GM23338 (cell line): ENCODE measurements around the gene GGCT. TPM values are rescaled to one million over a fixed set of nuclear protein-coding genes. Genes with fewer than 3 reads are reported as not detected.

Experiments used
- ATAC-seq: fragments of 200-7000 bp; cut with Tn5 transposase; 3 replicates; pipeline ENCODE4 v1.9.1; 2020
- DNase-seq: peaks from one replicate; pipeline ENCODE4 v3.0.0-alpha.2; 2015; ENCODE audit warnings: low spot score
- H2AFZ ChIP-seq: fragments of 200-600 bp; sonication (generic); 2 replicates; pipeline ENCODE4 v1.8.0; 2016; ENCODE audit warnings: antibody characterized with exemption, mild to moderate bottlenecking, moderate library complexity
- H3F3A ChIP-seq: fragments of 200-600 bp; sonication (generic); replicated peaks from 2 replicates; pipeline ENCODE4 v1.8.0; 2017; ENCODE audit warnings: antibody characterized with exemption, mixed run types, low read depth
- H3K27ac ChIP-seq: fragments of 200-600 bp; sonication (generic); 2 replicates; pipeline ENCODE4 v1.6.1; 2016; ENCODE audit warnings: low read depth
- H3K27me3 ChIP-seq: fragments of 200-600 bp; sonication (generic); 2 replicates; pipeline ENCODE4 v1.8.0; 2016; ENCODE audit warnings: mild to moderate bottlenecking, mixed run types, moderate library complexity; ENCODE audit not compliant: insufficient read depth
- H3K36me3 ChIP-seq: fragments of 200-600 bp; sonication (generic); 2 replicates; pipeline ENCODE4 v1.8.0; 2016; ENCODE audit warnings: mild to moderate bottlenecking; ENCODE audit not compliant: insufficient read depth
- H3K4me1 ChIP-seq: fragments of 200-600 bp; sonication (generic); 2 replicates; pipeline ENCODE4 v1.8.0; 2016; ENCODE audit warnings: mild to moderate bottlenecking, moderate library complexity; ENCODE audit not compliant: insufficient read depth
- H3K4me2 ChIP-seq: fragments of 200-600 bp; sonication (generic); 2 replicates; pipeline ENCODE4 v1.7.1; 2017; ENCODE audit warnings: mixed run types
- H3K4me3 ChIP-seq: fragments of 200-600 bp; sonication (generic); 2 replicates; pipeline ENCODE4 v1.6.1; 2016; ENCODE audit warnings: mixed run types
- H3K79me2 ChIP-seq: fragments of 200-600 bp; sonication (generic); replicated peaks from 2 replicates; pipeline ENCODE4 v1.8.0; 2017; ENCODE audit warnings: mild to moderate bottlenecking; ENCODE audit not compliant: insufficient read depth
- H3K9me2 ChIP-seq: fragments of 200-600 bp; sonication (generic); 2 replicates; pipeline ENCODE4 v1.8.0; 2017; ENCODE audit not compliant: insufficient read depth
- H4K20me1 ChIP-seq: fragments of 200-600 bp; sonication (generic); replicated peaks from 2 replicates; pipeline ENCODE4 v1.8.0; 2017; ENCODE audit warnings: mild to moderate bottlenecking; ENCODE audit not compliant: insufficient read depth
- H3K27ac Mint-ChIP-seq: 2 replicates; pipeline ENCODE4 v1.8.0; 2020; ENCODE audit warnings: inconsistent platforms, mild to moderate bottlenecking, moderate library complexity, mixed read lengths
- H3K27me3 Mint-ChIP-seq: 3 replicates; pipeline ENCODE4 v1.8.0; 2022; ENCODE audit warnings: low read depth, mild to moderate bottlenecking, moderate library complexity, mixed read lengths, inconsistent platforms; ENCODE audit not compliant: insufficient read depth, poor library complexity
- H3K36me3 Mint-ChIP-seq: 3 replicates; pipeline ENCODE4 v1.8.0; 2021; ENCODE audit warnings: low read depth, mild to moderate bottlenecking, inconsistent platforms, moderate library complexity, mixed read lengths
- H3K4me1 Mint-ChIP-seq: 3 replicates; pipeline ENCODE4 v1.8.0; 2020; ENCODE audit warnings: mild to moderate bottlenecking, inconsistent platforms, mixed read lengths
- H3K4me3 Mint-ChIP-seq: 3 replicates; pipeline ENCODE4 v1.8.0; 2021; ENCODE audit warnings: moderate library complexity, mild to moderate bottlenecking, inconsistent platforms, mixed read lengths
- H3K9me3 Mint-ChIP-seq: 3 replicates; pipeline ENCODE4 v1.8.0; 2020; ENCODE audit warnings: moderate library complexity, mild to moderate bottlenecking, inconsistent platforms, mixed read lengths
- CREB1 ChIP-seq: fragments of 250-450 bp; sonication (Bioruptor Pico); IDR thresholded peaks from 2 replicates; pipeline ENCODE4 v1.5.0; 2020; ENCODE audit warnings: low read depth, mild to moderate bottlenecking, moderate library complexity
- CTCF ChIP-seq, 2 experiments: fragments of 200-600 bp in 1 of 2; sonication (generic) in 1 of 2; conservative IDR thresholded peaks; 2 replicates each; pipeline versions ENCODE4 v1.5.1 to v1.6.1; 2016 to 2017; ENCODE audit warnings: antibody characterized with exemption in 2 of 2, low read depth in 2 of 2, mild to moderate bottlenecking in 2 of 2, moderate library complexity in 1 of 2
- ETS1 ChIP-seq: IDR thresholded peaks from 2 replicates; pipeline ENCODE4 v1.6.1; 2016; ENCODE audit warnings: antibody characterized with exemption
- EZH2phosphoT487 ChIP-seq: fragments of 200-600 bp; sonication (generic); IDR thresholded peaks from one replicate; pipeline ENCODE4 v1.8.1; 2018; ENCODE audit warnings: antibody characterized with exemption; ENCODE audit not compliant: unreplicated experiment
- JUNB ChIP-seq: IDR thresholded peaks from one replicate; pipeline ENCODE4 v1.6.1; 2016; ENCODE audit warnings: antibody characterized with exemption; ENCODE audit not compliant: unreplicated experiment
- NANOG ChIP-seq: IDR thresholded peaks from 2 replicates; pipeline ENCODE4 v1.6.1; 2016; ENCODE audit warnings: antibody characterized with exemption, borderline replicate concordance
- POLR2AphosphoS5 ChIP-seq: IDR thresholded peaks from 2 replicates; pipeline ENCODE4 v1.6.1; 2016; ENCODE audit warnings: antibody characterized with exemption, low read depth
- REST ChIP-seq: IDR thresholded peaks from one replicate; pipeline ENCODE4 v1.6.1; 2018; ENCODE audit warnings: antibody characterized with exemption; ENCODE audit not compliant: unreplicated experiment
- STAT1 ChIP-seq: IDR thresholded peaks from one replicate; pipeline ENCODE4 v1.6.1; 2016; ENCODE audit warnings: antibody characterized with exemption; ENCODE audit not compliant: unreplicated experiment
- ZNF114 ChIP-seq: fragments of 250-450 bp; sonication (Bioruptor Pico); IDR thresholded peaks from 2 replicates; pipeline ENCODE4 v1.5.0; 2020; ENCODE audit warnings: mild to moderate bottlenecking, moderate library complexity
- ZNF462 ChIP-seq: fragments of 250-450 bp; sonication (Bioruptor Pico); IDR thresholded peaks from 2 replicates; pipeline ENCODE4 v1.5.0; 2020; ENCODE audit warnings: mild to moderate bottlenecking, moderate library complexity
- polyA plus RNA-seq: library from polyadenylated mRNA; unstranded; fragments of >200 nt; fragmentation: Nextera tagmentation; extraction: Ambion mirVana; gene quantifications from 2 replicates; pipeline ENCODE4 v1.2.1, GENCODE V29; 2016
- total RNA-seq: library from RNA; depleted of rRNA; stranded (reverse); fragments of >200 nt; shearing (Covaris generic); gene quantifications from 2 replicates; pipeline ENCODE4 v1.2.3, GENCODE V29; 2014

GGCT gene
- total and polyA plus RNA-seq, 2 experiments from 2014 or later: 104 to 229 TPM

GRCh38 chr7:30471205-30471604 is 33.4 kb downstream of the GGCT start:
- Mint-ChIP-seq H3K27me3 (peaks cover 2% of the 10 kb centered on the region), H3K4me1 (peaks cover 14% of the 10 kb centered on the region), H3K9me3 (no peaks in the 10 kb centered on the region), H3K4me3 (no peak overlapping the region), H3K36me3 (no peaks in the 10 kb centered on the region), H3K27ac (no peak overlapping the region)
- H3K4me2 ChIP-seq: no peak overlapping the region
- no peak overlapping the region for H3K27ac ChIP-seq
- H3K4me1 ChIP-seq: peaks cover 14% of the 10 kb centered on the region
- H3K4me3 ChIP-seq: no peak overlapping the region
- TF ChIP-seq ZNF462: no peak
- TF ChIP-seq CREB1 (CRISPR knock-in tag): no peak
- no peak for TF ChIP-seq POLR2AphosphoS5
- TF ChIP-seq JUNB: no peak
- TF ChIP-seq EZH2phosphoT487: no peak
- TF ChIP-seq REST: no peak
- TF ChIP-seq ETS1: no peak
- TF ChIP-seq ZNF114 (CRISPR knock-in tag): no peak
- no peak for TF ChIP-seq CTCF (conservative IDR thresholded peaks at IDR 0.05; ENCODE audit: low read depth in 2 of 2)
- no peak for TF ChIP-seq NANOG
- no peak for TF ChIP-seq STAT1
- H3F3A ChIP-seq: no peaks in the 10 kb centered on the region
- H4K20me1 ChIP-seq: no peaks in the 10 kb centered on the region; the same call in 1 of the 2 replicates
- peaks cover 16% of the 10 kb centered on the region for H3K79me2 ChIP-seq
- no peak for ATAC-seq
- H3K36me3 ChIP-seq: no peaks in the 10 kb centered on the region
- no peak overlapping the region for H2AFZ ChIP-seq
- no peaks in the 10 kb centered on the region for H3K9me2 ChIP-seq
- DNase-seq: no peak
- no peaks in the 10 kb centered on the region for H3K27me3 ChIP-seq
